ENCODE results near the gene RAB20.

DNA sequence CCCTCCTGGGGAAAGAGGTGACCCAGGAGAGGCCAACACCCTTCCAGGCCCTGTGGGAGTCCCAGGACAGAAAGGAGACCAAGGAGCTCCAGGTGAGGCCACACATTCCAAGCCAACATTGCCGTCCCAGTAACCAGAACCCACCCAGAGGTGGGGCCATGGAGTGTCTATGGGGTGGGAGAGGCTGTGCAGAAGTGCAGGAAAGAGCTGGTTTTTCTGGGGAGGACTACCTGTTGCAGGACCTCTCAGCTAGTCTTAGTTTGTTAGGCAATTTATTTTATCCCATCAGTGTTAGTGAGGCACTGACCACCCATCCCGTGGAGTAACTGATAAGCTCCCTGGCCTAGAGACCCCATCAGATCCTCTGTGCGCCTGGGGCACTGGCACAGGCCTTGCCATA is 66.1 kb downstream of the RAB20 start:
- TF ChIP-seq TAF1 (IDR thresholded peaks at IDR 0.05; ENCODE audit: borderline replicate concordance, insufficient read depth, low read length) = no peak
- TF ChIP-seq FOXP2 (optimal IDR thresholded peaks at IDR 0.05; ENCODE audit: borderline replicate concordance, extremely low read depth, extremely low read length, insufficient read depth) = no peak
- TF ChIP-seq, protein P1, sequence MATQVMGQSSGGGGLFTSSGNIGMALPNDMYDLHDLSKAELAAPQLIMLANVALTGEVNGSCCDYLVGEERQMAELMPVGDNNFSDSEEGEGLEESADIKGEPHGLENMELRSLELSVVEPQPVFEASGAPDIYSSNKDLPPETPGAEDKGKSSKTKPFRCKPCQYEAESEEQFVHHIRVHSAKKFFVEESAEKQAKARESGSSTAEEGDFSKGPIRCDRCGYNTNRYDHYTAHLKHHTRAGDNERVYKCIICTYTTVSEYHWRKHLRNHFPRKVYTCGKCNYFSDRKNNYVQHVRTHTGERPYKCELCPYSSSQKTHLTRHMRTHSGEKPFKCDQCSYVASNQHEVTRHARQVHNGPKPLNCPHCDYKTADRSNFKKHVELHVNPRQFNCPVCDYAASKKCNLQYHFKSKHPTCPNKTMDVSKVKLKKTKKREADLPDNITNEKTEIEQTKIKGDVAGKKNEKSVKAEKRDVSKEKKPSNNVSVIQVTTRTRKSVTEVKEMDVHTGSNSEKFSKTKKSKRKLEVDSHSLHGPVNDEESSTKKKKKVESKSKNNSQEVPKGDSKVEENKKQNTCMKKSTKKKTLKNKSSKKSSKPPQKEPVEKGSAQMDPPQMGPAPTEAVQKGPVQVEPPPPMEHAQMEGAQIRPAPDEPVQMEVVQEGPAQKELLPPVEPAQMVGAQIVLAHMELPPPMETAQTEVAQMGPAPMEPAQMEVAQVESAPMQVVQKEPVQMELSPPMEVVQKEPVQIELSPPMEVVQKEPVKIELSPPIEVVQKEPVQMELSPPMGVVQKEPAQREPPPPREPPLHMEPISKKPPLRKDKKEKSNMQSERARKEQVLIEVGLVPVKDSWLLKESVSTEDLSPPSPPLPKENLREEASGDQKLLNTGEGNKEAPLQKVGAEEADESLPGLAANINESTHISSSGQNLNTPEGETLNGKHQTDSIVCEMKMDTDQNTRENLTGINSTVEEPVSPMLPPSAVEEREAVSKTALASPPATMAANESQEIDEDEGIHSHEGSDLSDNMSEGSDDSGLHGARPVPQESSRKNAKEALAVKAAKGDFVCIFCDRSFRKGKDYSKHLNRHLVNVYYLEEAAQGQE (IDR thresholded peaks at IDR 0.05; ENCODE audit: insufficient read depth in 1 of 2, low read depth in 2 of 2, low read length in 2 of 2) = no peak
- no peak for TF ChIP-seq POLR2AphosphoS5 (IDR thresholded peaks at IDR 0.05; ENCODE audit: low read depth, low read length)
- no peak for TF ChIP-seq SIN3A (IDR thresholded peaks at IDR 0.05; ENCODE audit: borderline replicate concordance, insufficient read depth, low read length)

All from PFSK-1 (cell line).